Peyer's patch (tissue), 4 donors: ENCODE measurements around the gene HEATR9.

Source experiments
- POLR2A ChIP-seq, 2 donors: fragments of 450-650 bp; IDR thresholded peaks; one replicate each; pipeline ENCODE4 v1.5.1; 2017; ENCODE audit warnings: antibody characterized with exemption in 2 of 2, mild to moderate bottlenecking in 2 of 2, moderate library complexity in 2 of 2
- TF ChIP-seq, protein P1 (sequence below), 6 experiments: fragments of 450-650 bp in 4 of 6; fragments of 200-600 bp in 2 of 6; sonication (generic) in 1 of 6; IDR thresholded peaks; one replicate each; pipeline ENCODE4 v1.5.1; 2017 to 2019; ENCODE audit warnings: antibody characterized with exemption in 6 of 6, mild to moderate bottlenecking in 3 of 6, moderate library complexity in 1 of 6

DNA sequence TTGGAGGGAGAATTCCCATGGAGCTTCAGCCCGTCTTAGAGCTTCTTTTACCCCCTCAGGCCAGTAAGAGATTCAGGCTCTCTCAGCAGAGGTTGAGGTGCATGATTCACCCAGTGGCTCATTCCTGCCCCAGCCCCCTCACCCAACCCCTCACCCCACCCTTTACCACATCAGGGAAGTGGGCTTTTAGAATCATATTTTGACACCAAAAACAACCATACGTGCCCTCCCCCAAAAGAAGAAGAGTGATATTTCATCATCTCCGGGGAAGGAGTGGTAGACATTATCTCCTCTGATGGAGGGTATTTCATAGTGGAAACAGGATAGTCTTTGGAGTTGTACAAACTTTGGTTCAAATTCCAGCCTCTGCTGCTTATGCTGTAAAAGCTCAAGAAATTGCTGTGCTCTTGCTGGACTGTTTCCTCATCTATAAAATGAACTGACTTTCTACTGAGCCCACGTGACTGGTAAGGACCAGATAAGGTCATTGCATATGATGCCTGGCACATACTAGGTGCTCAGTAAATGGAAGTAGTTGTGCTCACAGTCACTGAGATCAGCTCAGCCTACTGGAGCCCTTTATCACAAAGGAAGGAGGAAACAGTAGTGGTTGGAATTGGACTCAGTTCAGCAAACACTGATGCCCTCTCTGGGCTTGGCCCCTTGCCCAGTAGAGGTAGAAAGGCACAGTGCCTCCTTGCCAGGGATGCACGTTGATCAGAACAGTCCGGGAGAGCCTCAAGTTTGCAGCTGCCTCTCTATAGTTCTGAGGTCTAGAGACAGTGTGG, 29.8 kb upstream of the HEATR9 start:
- TF ChIP-seq, protein P1, sequence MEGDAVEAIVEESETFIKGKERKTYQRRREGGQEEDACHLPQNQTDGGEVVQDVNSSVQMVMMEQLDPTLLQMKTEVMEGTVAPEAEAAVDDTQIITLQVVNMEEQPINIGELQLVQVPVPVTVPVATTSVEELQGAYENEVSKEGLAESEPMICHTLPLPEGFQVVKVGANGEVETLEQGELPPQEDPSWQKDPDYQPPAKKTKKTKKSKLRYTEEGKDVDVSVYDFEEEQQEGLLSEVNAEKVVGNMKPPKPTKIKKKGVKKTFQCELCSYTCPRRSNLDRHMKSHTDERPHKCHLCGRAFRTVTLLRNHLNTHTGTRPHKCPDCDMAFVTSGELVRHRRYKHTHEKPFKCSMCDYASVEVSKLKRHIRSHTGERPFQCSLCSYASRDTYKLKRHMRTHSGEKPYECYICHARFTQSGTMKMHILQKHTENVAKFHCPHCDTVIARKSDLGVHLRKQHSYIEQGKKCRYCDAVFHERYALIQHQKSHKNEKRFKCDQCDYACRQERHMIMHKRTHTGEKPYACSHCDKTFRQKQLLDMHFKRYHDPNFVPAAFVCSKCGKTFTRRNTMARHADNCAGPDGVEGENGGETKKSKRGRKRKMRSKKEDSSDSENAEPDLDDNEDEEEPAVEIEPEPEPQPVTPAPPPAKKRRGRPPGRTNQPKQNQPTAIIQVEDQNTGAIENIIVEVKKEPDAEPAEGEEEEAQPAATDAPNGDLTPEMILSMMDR (IDR thresholded peaks at IDR 0.05) = no peak
- no peak for TF ChIP-seq POLR2A (IDR thresholded peaks at IDR 0.05)
